ENCODE measurements around the gene FAM98A. TPM values are rescaled to one million over a fixed set of nuclear protein-coding genes. Genes with fewer than 3 reads are reported as not detected.
A peak's percentile ranks its signal among the peaks of the same experiment; 100 is the strongest.

The FAM98A gene
- total RNA-seq, 2 experiments from 2014 or later: 33.4 to 33.9 TPM

GRCh38 chr2:33589444-33589843, 9.7 kb downstream of the FAM98A start:
- peaks cover 44% of the 10 kb centered on the region for H3K36me3 Mint-ChIP-seq (ENCODE audit: low read depth)
- ATAC-seq (no peak), DNase-seq (no peak)
- no peaks in the 10 kb centered on the region for H3K4me1 Mint-ChIP-seq (ENCODE audit: low read depth)
- POLR2A ChIA-PET: no interaction called here
- no peaks in the 10 kb centered on the region for H3K27me3 Mint-ChIP-seq (ENCODE audit: low read depth)
- H3K4me3 Mint-ChIP-seq: no peak overlapping the region
- no peaks in the 10 kb centered on the region for H3K9me3 Mint-ChIP-seq (ENCODE audit: insufficient read depth)
- CTCF ChIA-PET: interaction anchor here (1.6 kb wide), 1 partner anchor 114 kb away, joined by 6 read pairs; no protein-coding TSS in a partner anchor
- H3K27ac Mint-ChIP-seq: no peak overlapping the region

GRCh38 chr2:33588232-33588631, 10.9 kb downstream of the FAM98A start:
- no peak overlapping the region for H3K4me3 Mint-ChIP-seq
- no peaks in the 10 kb centered on the region for H3K27me3 Mint-ChIP-seq (ENCODE audit: low read depth)
- H3K4me1 Mint-ChIP-seq (ENCODE audit: low read depth): no peaks in the 10 kb centered on the region
- no peak for ATAC-seq
- no peaks in the 10 kb centered on the region for H3K9me3 Mint-ChIP-seq (ENCODE audit: insufficient read depth)
- no peak overlapping the region for H3K27ac Mint-ChIP-seq
- ChIA-PET POLR2A (no interaction called here), CTCF (interaction anchor here (1.6 kb wide), 1 partner anchor 112 kb away, joined by 6 read pairs; no protein-coding TSS in a partner anchor)
- DNase-seq: no peak
- peaks cover 42% of the 10 kb centered on the region for H3K36me3 Mint-ChIP-seq (ENCODE audit: low read depth)

DNA sequence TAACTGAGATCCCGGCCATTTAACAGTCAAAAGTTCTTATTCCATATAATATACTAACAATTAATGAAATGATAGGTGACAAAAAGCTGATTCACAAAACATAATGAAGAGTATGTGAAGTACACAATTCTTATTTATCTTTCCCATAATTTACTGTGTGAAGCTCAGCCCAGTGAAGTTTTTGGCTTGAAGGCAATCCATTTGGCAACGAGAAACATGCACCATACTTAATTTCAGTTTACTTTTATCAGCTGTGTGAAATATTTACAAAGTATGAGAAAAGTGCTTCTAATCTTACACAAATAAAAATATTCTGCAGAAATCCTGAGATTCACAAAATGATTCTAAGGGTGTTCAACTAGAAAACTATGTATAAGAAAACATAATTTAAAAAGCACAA, 12.3 kb downstream of the FAM98A start:
- H3K4me3 Mint-ChIP-seq: no peak overlapping the region
- DNase-seq (no peak), ATAC-seq (no peak)
- no peaks in the 10 kb centered on the region for H3K27me3 Mint-ChIP-seq (ENCODE audit: low read depth)
- POLR2A ChIA-PET: interaction anchor here (1.0 to 1.1 kb wide), 2 partner anchors 12 to 120 kb away, joined by 3 to 7 read pairs; partner anchors contain the start of gene FAM98A
- no peak overlapping the region for H3K27ac Mint-ChIP-seq
- no peaks in the 10 kb centered on the region for H3K9me3 Mint-ChIP-seq (ENCODE audit: insufficient read depth)
- CTCF ChIA-PET: interaction anchor here (0.7 to 1.6 kb wide), 4 partner anchors 12 to 174 kb away, joined by 3 to 10 read pairs (median 4); partner anchors contain the start of gene FAM98A
- peaks cover 9% of the 10 kb centered on the region for H3K4me1 Mint-ChIP-seq (ENCODE audit: low read depth)
- H3K36me3 Mint-ChIP-seq (ENCODE audit: low read depth): peaks cover 39% of the 10 kb centered on the region

GRCh38 chr2:33583194-33583938, 15.7 kb downstream of the FAM98A start:
- DNase-seq (peak; percentile 36), ATAC-seq (no peak)
- POLR2A ChIA-PET: interaction anchor here (0.8 to 2.0 kb wide), 2 partner anchors 107 to 263 kb away, joined by 4 to 11 read pairs; partner anchors contain the start of gene RASGRP3
- Mint-ChIP-seq H3K4me3 (no peak overlapping the region), H3K27me3 (ENCODE audit: low read depth) (no peaks in the 10 kb centered on the region), H3K36me3 (ENCODE audit: low read depth) (peaks cover 29% of the 10 kb centered on the region), H3K4me1 (ENCODE audit: low read depth) (peaks cover 13% of the 10 kb centered on the region), H3K9me3 (ENCODE audit: insufficient read depth) (no peaks in the 10 kb centered on the region), H3K27ac (no peak overlapping the region)
- CTCF ChIA-PET: interaction anchor here (0.7 to 3.6 kb wide), 39 partner anchors 8 to 1023 kb away, joined by 3 to 69 read pairs (median 4); partner anchors contain the start of genes FAM98A and RASGRP3

GRCh38 chr2:33581872-33582271, 17.2 kb downstream of the FAM98A start:
- POLR2A ChIA-PET: no interaction called here
- no peaks in the 10 kb centered on the region for H3K27me3 Mint-ChIP-seq (ENCODE audit: low read depth)
- CTCF ChIA-PET: interaction anchor here (0.9 to 3.6 kb wide), 8 partner anchors 10 to 809 kb away, joined by 3 to 69 read pairs (median 7); partner anchors contain the start of gene RASGRP3
- DNase-seq (no peak), ATAC-seq (no peak)
- peaks cover 21% of the 10 kb centered on the region for H3K36me3 Mint-ChIP-seq (ENCODE audit: low read depth)
- no peak overlapping the region for H3K27ac Mint-ChIP-seq
- H3K4me1 Mint-ChIP-seq (ENCODE audit: low read depth): peaks cover 13% of the 10 kb centered on the region
- H3K9me3 Mint-ChIP-seq (ENCODE audit: insufficient read depth): no peaks in the 10 kb centered on the region
- no peak overlapping the region for H3K4me3 Mint-ChIP-seq

DNA sequence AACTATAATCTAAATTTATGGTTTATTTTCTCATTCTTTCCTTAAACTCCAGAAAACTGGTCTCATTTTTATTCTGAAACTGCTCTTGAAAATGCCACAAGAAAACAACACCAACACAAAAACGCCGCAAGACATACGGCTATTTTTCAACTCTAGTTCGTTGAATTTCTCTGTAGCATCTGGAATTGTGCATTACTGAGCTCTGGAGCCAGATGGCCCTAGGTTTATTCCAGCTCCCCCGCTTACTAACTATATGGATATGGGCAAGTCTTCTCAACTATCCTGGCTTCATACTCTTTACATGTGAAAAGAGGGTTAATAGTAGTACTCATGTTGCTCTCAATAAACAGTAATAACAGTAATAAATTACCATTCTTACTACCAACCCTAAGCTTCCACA, 19.9 kb downstream of the FAM98A start:
- Mint-ChIP-seq H3K4me1 (ENCODE audit: low read depth) (peaks cover 13% of the 10 kb centered on the region), H3K4me3 (no peak overlapping the region), H3K27me3 (ENCODE audit: low read depth) (no peaks in the 10 kb centered on the region), H3K9me3 (ENCODE audit: insufficient read depth) (no peaks in the 10 kb centered on the region), H3K36me3 (ENCODE audit: low read depth) (peaks cover 6% of the 10 kb centered on the region), H3K27ac (no peak overlapping the region)
- ChIA-PET CTCF (no interaction called here), POLR2A (interaction anchor here (1.6 kb wide), 1 partner anchor 103 kb away, joined by 4 read pairs; the partner anchor contains the start of gene RASGRP3)
- DNase-seq (no peak), ATAC-seq (no peak)

GRCh38 chr2:33577668-33578067, 21.4 kb downstream of the FAM98A start:
- H3K27ac Mint-ChIP-seq: no peak overlapping the region
- DNase-seq (no peak), ATAC-seq (no peak)
- no peaks in the 10 kb centered on the region for H3K9me3 Mint-ChIP-seq (ENCODE audit: insufficient read depth)
- H3K36me3 Mint-ChIP-seq (ENCODE audit: low read depth): peaks cover 4% of the 10 kb centered on the region
- CTCF ChIA-PET: no interaction called here
- POLR2A ChIA-PET: no interaction called here
- H3K27me3 Mint-ChIP-seq (ENCODE audit: low read depth): no peaks in the 10 kb centered on the region
- H3K4me3 Mint-ChIP-seq: no peak overlapping the region
- H3K4me1 Mint-ChIP-seq (ENCODE audit: low read depth): peaks cover 13% of the 10 kb centered on the region

- Mint-ChIP-seq H3K4me1 (ENCODE audit: low read depth) (peaks cover 7% of the 10 kb centered on the region), H3K27me3 (ENCODE audit: low read depth) (no peaks in the 10 kb centered on the region), H3K36me3 (ENCODE audit: low read depth) (peaks cover 1% of the 10 kb centered on the region), H3K4me3 (no peak overlapping the region), H3K27ac (no peak overlapping the region), H3K9me3 (ENCODE audit: insufficient read depth) (no peaks in the 10 kb centered on the region)
- POLR2A ChIA-PET: no interaction called here
- ATAC-seq: no peak
- CTCF ChIA-PET: no interaction called here
- no peak for DNase-seq
Measured at GRCh38 chr2:33577084-33577483, 22.0 kb downstream of the FAM98A start.

DNA sequence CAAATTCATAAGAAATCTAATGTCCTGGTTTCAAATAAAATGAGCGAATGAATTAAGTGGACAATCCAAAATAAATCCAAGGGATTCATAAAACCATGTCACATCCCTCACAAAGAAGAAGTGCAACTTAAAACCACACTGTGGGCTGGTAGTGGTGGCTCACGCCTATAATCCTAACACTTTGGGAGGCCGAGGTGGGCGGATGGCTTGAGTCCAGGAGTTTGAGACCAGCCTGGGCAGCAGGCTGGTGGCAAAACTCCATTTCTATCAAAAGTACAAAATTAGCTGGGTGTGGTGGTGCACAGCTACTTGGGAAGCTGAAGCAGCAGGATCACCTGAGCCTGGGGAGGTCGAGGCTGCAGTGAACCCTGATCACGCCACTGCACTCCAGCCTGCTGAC, 25.4 kb downstream of the FAM98A start:
- CTCF ChIA-PET: interaction anchor here (1.3 to 3.3 kb wide), 3 partner anchors 10 to 98 kb away, joined by 3 to 12 read pairs (median 5); partner anchors contain the start of gene RASGRP3
- DNase-seq (no peak), ATAC-seq (no peak)
- Mint-ChIP-seq H3K27ac (no peak overlapping the region), H3K4me3 (no peak overlapping the region), H3K36me3 (ENCODE audit: low read depth) (no peaks in the 10 kb centered on the region), H3K9me3 (ENCODE audit: insufficient read depth) (no peaks in the 10 kb centered on the region), H3K27me3 (ENCODE audit: low read depth) (no peaks in the 10 kb centered on the region), H3K4me1 (ENCODE audit: low read depth) (peaks cover 7% of the 10 kb centered on the region)
- POLR2A ChIA-PET: interaction anchor here (1.4 kb wide), 1 partner anchor 98 kb away, joined by 3 read pairs; no protein-coding TSS in a partner anchor

DNA sequence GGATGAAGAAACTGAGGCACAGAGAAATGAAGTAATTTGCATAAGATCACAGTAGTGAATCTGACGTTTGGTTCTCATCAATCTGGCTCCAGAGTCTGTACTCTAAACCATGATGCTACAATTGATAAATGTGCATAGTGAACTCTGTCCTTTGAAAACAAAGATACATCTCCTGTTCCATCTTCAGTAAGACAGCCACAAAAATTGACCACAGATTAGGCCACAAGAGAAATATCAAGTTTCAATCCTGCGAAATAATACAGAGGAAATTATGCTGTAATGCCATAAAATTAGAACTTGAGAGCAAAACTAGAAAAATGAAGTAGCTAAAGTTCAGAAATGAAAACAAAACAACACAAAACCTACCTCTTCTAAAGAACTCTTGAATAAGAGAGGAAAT, 28.4 kb downstream of the FAM98A start:
- H3K9me3 Mint-ChIP-seq (ENCODE audit: insufficient read depth): no peaks in the 10 kb centered on the region
- H3K27me3 Mint-ChIP-seq (ENCODE audit: low read depth): no peaks in the 10 kb centered on the region
- H3K4me3 Mint-ChIP-seq: no peak overlapping the region
- ATAC-seq: no peak
- peaks cover 7% of the 10 kb centered on the region for H3K4me1 Mint-ChIP-seq (ENCODE audit: low read depth)
- no peak overlapping the region for H3K27ac Mint-ChIP-seq
- no peak for DNase-seq
- no peaks in the 10 kb centered on the region for H3K36me3 Mint-ChIP-seq (ENCODE audit: low read depth)
- POLR2A ChIA-PET: no interaction called here
- CTCF ChIA-PET: interaction anchor here (3.3 kb wide), 1 partner anchor 13 kb away, joined by 12 read pairs; no protein-coding TSS in a partner anchor

DNA sequence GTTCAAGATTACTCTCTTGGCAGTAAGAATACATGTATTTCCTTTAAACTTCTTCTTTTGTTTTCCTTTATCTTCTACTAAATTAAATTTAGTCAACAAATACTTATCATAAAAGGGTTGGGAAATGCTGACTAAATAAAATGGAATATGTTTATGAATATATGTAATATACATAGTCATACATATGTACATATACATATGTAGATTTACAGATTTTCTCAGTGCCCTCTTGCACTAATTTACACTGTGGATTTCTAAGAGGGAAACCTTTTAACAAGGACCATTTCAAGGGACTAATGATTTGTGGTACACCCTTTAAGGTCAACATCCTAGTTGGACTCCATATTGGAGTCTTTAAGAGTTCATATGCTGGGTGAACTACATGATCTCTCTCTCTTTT, 37.2 kb downstream of the FAM98A start:
- Mint-ChIP-seq H3K36me3 (ENCODE audit: low read depth) (peaks cover 7% of the 10 kb centered on the region), H3K4me3 (no peak overlapping the region), H3K27ac (no peak overlapping the region), H3K27me3 (ENCODE audit: low read depth) (no peaks in the 10 kb centered on the region), H3K9me3 (ENCODE audit: insufficient read depth) (no peaks in the 10 kb centered on the region), H3K4me1 (ENCODE audit: low read depth) (no peaks in the 10 kb centered on the region)
- ChIA-PET POLR2A (no interaction called here), CTCF (no interaction called here)
- no peak for ATAC-seq
- no peak for DNase-seq

GRCh38 chr2:33560017-33560416, 39.1 kb downstream of the FAM98A start:
- Mint-ChIP-seq H3K4me1 (ENCODE audit: low read depth) (peaks cover 1% of the 10 kb centered on the region), H3K36me3 (ENCODE audit: low read depth) (peaks cover 3% of the 10 kb centered on the region), H3K27me3 (ENCODE audit: low read depth) (no peaks in the 10 kb centered on the region), H3K9me3 (ENCODE audit: insufficient read depth) (no peaks in the 10 kb centered on the region), H3K4me3 (no peak overlapping the region), H3K27ac (no peak overlapping the region)
- DNase-seq (no peak), ATAC-seq (no peak)
- CTCF ChIA-PET: no interaction called here
- POLR2A ChIA-PET: no interaction called here

All from activated CD8-positive, alpha-beta T cell treated with anti-CD3 and anti-CD28 coated beads, Interleukin-2, amount 10 ng/mL, durations not matched to agents 7 days and 5 days (primary cell).